Measurements from ENCODE around the gene RAB3IL1. TPM values are rescaled to one million over a fixed set of nuclear protein-coding genes. Genes with fewer than 3 reads are reported as not detected.

RAB3IL1 gene
- polyA plus RNA-seq, 4 donors = 0.45 to 29.9 (median 7.2) TPM

DNA sequence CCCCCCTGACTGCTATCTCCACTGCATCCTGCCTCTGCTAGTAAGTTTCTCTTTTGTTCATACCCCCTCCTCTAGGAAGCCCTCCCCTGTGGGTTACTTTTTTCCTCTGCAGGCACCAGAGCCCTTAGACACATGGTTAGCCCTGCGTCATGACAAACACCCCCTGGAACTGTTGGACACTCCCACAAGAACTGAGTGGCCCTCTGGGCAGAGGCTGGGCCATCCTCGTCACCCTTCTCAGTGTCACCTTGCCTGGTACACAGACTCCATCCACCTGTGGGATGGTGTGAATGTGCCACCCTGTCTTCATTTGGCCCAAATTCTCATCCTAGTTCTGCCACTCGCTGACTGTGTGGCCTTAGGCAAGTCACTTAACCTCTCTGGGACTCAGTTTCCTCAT is 4.1 kb upstream of the RAB3IL1 start:
- peaks cover 0 to 23% (median 0%) of the 10 kb centered on the region in 3 donors for H3K27me3 ChIP-seq (ENCODE audit: control insufficient read depth in 3 of 3, insufficient read depth in 3 of 3, low read length in 3 of 3)
- DNase-seq (no peak), FAIRE-seq (no peak)
- H3K9me3 ChIP-seq (ENCODE audit: control insufficient read depth in 2 of 2, insufficient read depth in 1 of 2, low read depth in 1 of 2, low read length in 1 of 2) = no peaks in the 10 kb centered on the region
- H3K36me3 ChIP-seq (ENCODE audit: control insufficient read depth in 3 of 3, insufficient read depth in 2 of 3, low read depth in 1 of 3, low read length in 3 of 3) = no peaks in the 10 kb centered on the region
- 75 to 85% (median 85%) methylated on average over 3 of the region's 3 CpGs for WGBS, 3 donors
- H3K4me3 ChIP-seq (ENCODE audit: low read depth in 1 of 3, low read length in 3 of 3) = no peak overlapping the region
- H3K4me1 ChIP-seq (ENCODE audit: control insufficient read depth in 3 of 3, insufficient read depth in 2 of 3, low read depth in 1 of 3, low read length in 2 of 3) = peaks cover 0 to 62% (median 0%) of the 10 kb centered on the region in 3 donors
- no peak overlapping the region for H3K27ac ChIP-seq (ENCODE audit: low read depth in 1 of 3, low read length in 2 of 3)

DNA sequence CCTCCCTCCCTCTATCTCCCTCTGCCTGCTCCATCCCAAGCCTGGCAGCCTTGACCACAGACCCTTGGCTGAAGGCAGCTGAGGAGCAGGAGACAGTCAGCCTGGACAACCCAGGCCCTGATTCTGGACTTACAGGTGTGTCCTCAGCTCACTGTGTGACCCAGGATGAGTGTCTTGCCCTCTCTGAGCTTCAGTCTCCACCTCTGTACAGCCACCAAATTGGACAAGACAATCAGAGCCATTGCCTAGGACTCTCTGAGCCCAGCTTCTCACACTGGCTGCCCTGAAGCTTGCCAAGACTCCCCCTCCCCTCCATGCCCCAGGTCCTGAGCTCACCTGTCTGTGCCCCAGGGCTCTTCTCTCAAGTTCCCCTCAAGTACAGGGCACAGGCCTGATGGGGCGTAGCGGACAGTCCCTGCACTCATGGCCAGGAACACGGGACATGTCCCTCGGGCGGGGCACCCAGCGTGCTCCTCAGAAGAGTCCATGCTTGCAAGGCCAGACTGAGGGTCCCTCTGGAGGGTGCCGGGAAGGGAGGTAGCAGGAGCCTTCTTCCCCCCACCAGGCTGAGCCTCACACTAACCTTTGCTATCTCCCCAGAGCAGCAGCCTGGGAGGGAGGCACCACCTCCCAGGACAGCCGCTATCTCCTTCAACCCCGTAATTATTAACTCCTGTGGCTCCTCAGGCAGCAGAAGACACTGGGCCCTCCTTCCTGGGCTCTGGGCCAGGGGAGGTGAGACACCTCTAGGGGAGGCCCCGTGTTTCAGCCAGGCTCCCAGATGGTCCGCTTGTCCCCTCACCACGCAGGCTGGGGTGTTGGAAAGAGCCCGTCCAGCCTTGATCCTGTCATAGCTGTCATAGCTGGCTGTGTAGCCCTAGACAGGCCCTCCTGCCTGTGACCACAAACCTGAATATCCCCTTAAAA is 2.6 kb upstream of the RAB3IL1 start:
- Histone ChIP-seq H3K36me3 (ENCODE audit: control insufficient read depth in 3 of 3, insufficient read depth in 2 of 3, low read depth in 1 of 3, low read length in 3 of 3) (no peaks in the 10 kb centered on the region), H3K4me3 (ENCODE audit: low read depth in 1 of 3, low read length in 3 of 3) (peak overlapping the region in 1 of 3 donors; percentile 55), H3K27ac (ENCODE audit: low read depth in 1 of 3, low read length in 2 of 3) (peak overlapping the region in 2 of 3 donors; percentile 33 to 62), H3K9me3 (ENCODE audit: control insufficient read depth in 2 of 2, insufficient read depth in 1 of 2, low read depth in 1 of 2, low read length in 1 of 2) (no peaks in the 10 kb centered on the region), H3K27me3 (ENCODE audit: control insufficient read depth in 3 of 3, insufficient read depth in 3 of 3, low read length in 3 of 3) (peaks cover 0 to 26% (median 0%) of the 10 kb centered on the region in 3 donors), H3K4me1 (ENCODE audit: control insufficient read depth in 3 of 3, insufficient read depth in 2 of 3, low read depth in 1 of 3, low read length in 2 of 3) (peaks cover 0 to 62% (median 0%) of the 10 kb centered on the region in 3 donors)
- peak; percentile 22 to 88 for DNase-seq
- 23 to 64% (median 42%) methylated on average over 12 to 13 of the region's 13 CpGs for WGBS, 3 donors
- FAIRE-seq = no peak

DNA sequence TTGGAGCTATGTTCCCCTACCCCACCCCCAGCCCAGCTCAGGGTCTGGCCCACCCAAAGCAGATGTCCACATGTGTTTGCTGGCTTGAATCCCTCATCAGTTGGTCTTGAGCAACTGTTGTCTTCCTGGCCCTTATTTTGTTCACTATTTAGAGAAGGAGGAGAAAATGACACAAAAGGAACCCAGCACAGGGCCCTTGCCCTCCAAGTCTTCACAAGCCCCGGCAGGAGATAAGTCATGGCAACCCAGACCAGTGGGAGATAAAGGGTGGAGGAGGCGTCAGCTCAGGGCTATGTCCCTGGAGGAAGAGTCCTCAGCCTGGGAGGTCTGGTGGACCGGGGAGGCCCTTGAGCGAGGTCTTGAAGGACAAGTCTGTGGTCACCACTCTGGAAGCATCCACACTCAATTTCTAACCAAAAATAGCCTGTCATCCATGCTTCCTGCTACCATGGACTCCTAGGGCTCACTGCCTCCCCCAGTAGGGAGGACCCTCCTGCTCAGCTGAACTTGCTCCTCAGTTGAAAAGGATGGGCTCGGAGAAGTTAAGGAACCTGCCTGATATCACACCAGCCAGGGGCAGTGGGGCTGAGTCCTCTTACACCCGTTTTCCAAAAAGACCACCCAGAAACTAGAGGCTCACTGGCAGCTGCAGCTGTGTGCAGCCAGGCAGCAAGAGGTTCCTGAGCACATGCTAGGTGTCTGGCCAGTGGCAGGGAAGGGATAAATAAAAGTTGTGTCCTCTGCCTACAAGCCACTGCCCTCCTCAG is 1.8 kb upstream of the RAB3IL1 start:
- DNase-seq (no peak), FAIRE-seq (no peak)
- H3K4me1 ChIP-seq (ENCODE audit: control insufficient read depth in 3 of 3, insufficient read depth in 2 of 3, low read depth in 1 of 3, low read length in 2 of 3) = peaks cover 0 to 58% (median 0%) of the 10 kb centered on the region in 3 donors
- peak overlapping the region in 1 of 3 donors; percentile 55 for H3K4me3 ChIP-seq (ENCODE audit: low read depth in 1 of 3, low read length in 3 of 3)
- H3K27ac ChIP-seq (ENCODE audit: low read depth in 1 of 3, low read length in 2 of 3) = peak overlapping the region in 1 of 3 donors; percentile 33
- no peaks in the 10 kb centered on the region for H3K36me3 ChIP-seq (ENCODE audit: control insufficient read depth in 3 of 3, insufficient read depth in 2 of 3, low read depth in 1 of 3, low read length in 3 of 3)
- no peaks in the 10 kb centered on the region for H3K9me3 ChIP-seq (ENCODE audit: control insufficient read depth in 2 of 2, insufficient read depth in 1 of 2, low read depth in 1 of 2, low read length in 1 of 2)
- peaks cover 0 to 26% (median 0%) of the 10 kb centered on the region in 3 donors for H3K27me3 ChIP-seq (ENCODE audit: control insufficient read depth in 3 of 3, insufficient read depth in 3 of 3, low read length in 3 of 3)
- 66 to 75% (median 70%) methylated on average over 6 of the region's 6 CpGs for WGBS, 3 donors

DNA sequence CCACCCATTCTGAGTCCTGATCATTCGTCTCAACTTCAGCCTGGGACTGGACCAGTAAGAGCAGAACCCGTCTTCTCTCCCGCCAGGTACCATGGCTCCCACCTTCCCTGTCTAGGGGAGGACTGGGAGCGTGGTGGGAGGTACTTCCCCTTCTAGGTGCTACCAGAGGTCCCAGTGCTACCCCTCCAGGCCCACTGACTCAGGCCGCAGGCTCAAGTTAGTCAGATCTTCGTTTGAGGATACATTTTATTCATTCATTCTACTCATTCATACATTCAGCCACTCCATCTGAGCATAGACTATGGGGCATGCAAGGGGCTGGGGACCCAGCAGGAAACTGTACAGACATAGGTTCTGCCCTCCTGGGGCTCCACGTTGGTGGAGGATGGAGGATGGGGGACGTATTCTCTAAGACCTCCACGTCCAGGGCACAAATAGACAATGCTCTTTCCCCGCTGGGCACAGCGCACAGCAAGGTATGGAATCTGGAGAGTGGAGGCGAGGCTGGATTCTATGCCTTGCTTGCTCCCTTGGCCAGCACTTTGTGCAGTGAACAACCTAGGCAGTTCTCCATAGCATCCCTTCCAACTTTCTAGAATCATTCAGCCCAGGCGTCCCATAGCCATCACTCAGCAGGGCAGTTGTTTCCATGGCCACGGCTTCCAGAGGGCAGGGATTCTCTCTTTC is 1.0 kb upstream of the RAB3IL1 start:
- Histone ChIP-seq H3K27ac (ENCODE audit: low read depth in 1 of 3, low read length in 2 of 3) (peak overlapping the region in 1 of 3 donors; percentile 65), H3K27me3 (ENCODE audit: control insufficient read depth in 3 of 3, insufficient read depth in 3 of 3, low read length in 3 of 3) (peaks cover 0 to 26% (median 0%) of the 10 kb centered on the region in 3 donors), H3K4me3 (ENCODE audit: low read depth in 1 of 3, low read length in 3 of 3) (peak overlapping the region in 1 of 3 donors; percentile 55), H3K4me1 (ENCODE audit: control insufficient read depth in 3 of 3, insufficient read depth in 2 of 3, low read depth in 1 of 3, low read length in 2 of 3) (peaks cover 0 to 51% (median 0%) of the 10 kb centered on the region in 3 donors), H3K9me3 (ENCODE audit: control insufficient read depth in 2 of 2, insufficient read depth in 1 of 2, low read depth in 1 of 2, low read length in 1 of 2) (no peaks in the 10 kb centered on the region), H3K36me3 (ENCODE audit: control insufficient read depth in 3 of 3, insufficient read depth in 2 of 3, low read depth in 1 of 3, low read length in 3 of 3) (peaks cover 0 to under 1% (median 0%) of the 10 kb centered on the region in 3 donors)
- FAIRE-seq (no peak), DNase-seq (no peak)
- WGBS, 3 donors = 72 to 79% (median 76%) methylated on average over 14 of the region's 14 CpGs

DNA sequence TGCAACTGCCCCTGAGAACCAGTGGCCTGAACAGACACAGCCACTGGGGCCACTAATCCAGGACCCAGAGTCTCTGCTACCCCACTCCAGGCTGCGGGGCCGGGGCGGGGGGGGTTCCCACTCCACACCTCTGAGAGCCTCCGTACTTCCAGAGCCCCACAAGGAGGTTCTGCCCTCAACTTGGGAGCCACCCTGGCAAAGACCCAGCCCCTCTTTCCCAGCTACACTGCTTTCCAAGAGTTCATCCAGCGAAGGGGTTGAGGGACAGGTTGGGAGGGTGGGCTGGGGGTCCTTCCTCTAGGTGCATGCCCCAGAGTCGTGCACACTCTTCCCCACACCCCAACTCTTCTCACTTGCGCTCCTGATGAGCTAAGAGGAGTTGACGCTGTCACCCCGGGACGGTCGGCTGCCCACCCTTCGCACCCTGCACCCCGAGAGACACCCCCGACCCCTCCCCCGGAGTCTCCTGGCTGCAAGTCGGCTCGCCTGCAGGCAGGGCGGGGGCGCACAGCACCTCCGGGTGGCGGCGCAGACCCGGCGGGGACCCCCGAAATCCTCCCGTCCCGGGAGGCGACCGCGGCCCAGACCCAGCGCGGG is 531 bp downstream of the RAB3IL1 start:
- DNase-seq = no peak

DNA sequence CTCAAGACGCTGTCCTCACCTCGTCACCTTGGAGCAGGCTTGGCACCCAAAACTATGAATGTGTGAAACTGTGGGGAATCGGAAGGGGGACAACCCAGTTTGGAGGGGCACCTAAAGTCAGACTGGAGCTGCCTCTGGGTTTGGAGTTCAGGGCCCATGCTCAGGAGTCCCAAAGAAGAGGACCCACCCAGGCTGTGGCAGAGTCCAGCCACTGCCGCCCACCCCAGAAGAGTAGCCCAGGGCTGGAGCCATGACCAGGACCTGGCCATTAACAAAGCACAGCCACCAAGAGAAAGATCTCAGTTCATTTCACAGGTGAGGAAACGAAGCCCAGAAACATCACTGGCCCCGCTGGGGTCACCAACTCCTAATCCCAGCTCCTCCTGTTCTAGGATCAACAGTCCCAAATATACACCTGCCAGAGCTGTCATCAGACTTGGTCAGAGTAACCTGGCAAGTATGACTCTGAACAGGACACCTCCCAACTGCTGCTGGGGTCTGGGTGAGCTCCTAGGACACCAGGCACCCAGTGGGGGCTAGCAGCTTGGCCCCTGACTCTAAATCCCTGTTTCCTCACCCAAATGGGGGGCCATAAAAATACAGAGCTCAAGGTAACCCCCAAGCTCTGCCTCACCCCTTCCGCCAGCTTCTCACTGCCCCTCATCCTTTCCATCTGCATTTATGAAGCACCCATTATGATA is 2.7 kb downstream of the RAB3IL1 start:
- Histone ChIP-seq H3K27ac (ENCODE audit: low read depth in 1 of 3, low read length in 2 of 3) (no peak overlapping the region), H3K4me3 (ENCODE audit: low read depth in 1 of 3, low read length in 3 of 3) (no peak overlapping the region), H3K36me3 (ENCODE audit: control insufficient read depth in 3 of 3, insufficient read depth in 2 of 3, low read depth in 1 of 3, low read length in 3 of 3) (peaks cover 0 to 16% (median 0%) of the 10 kb centered on the region in 3 donors), H3K4me1 (ENCODE audit: control insufficient read depth in 3 of 3, insufficient read depth in 2 of 3, low read depth in 1 of 3, low read length in 2 of 3) (peaks cover 0 to 21% (median 0%) of the 10 kb centered on the region in 3 donors), H3K27me3 (ENCODE audit: control insufficient read depth in 3 of 3, insufficient read depth in 3 of 3, low read length in 3 of 3) (peaks cover 0 to 26% (median 0%) of the 10 kb centered on the region in 3 donors), H3K9me3 (ENCODE audit: control insufficient read depth in 2 of 2, insufficient read depth in 1 of 2, low read depth in 1 of 2, low read length in 1 of 2) (no peaks in the 10 kb centered on the region)
- FAIRE-seq = no peak
- WGBS, 3 donors = 79 to 84% (median 83%) methylated on average over 7 of the region's 7 CpGs
- no peak for DNase-seq

More for the DNA sequence above, 531 bp downstream of the RAB3IL1 start:
- Histone ChIP-seq H3K36me3 (ENCODE audit: control insufficient read depth in 3 of 3, insufficient read depth in 2 of 3, low read depth in 1 of 3, low read length in 3 of 3) (peaks cover 0 to 8% (median 0%) of the 10 kb centered on the region in 3 donors), H3K27ac (ENCODE audit: low read depth in 1 of 3, low read length in 2 of 3) (no peak overlapping the region), H3K4me1 (ENCODE audit: control insufficient read depth in 3 of 3, insufficient read depth in 2 of 3, low read depth in 1 of 3, low read length in 2 of 3) (peaks cover 0 to 39% (median 0%) of the 10 kb centered on the region in 3 donors), H3K9me3 (ENCODE audit: control insufficient read depth in 2 of 2, insufficient read depth in 1 of 2, low read depth in 1 of 2, low read length in 1 of 2) (no peaks in the 10 kb centered on the region), H3K27me3 (ENCODE audit: control insufficient read depth in 3 of 3, insufficient read depth in 3 of 3, low read length in 3 of 3) (peaks cover 0 to 26% (median 0%) of the 10 kb centered on the region in 3 donors), H3K4me3 (ENCODE audit: low read depth in 1 of 3, low read length in 3 of 3) (peak overlapping the region in 2 of 3 donors; percentile 53 to 54)
- FAIRE-seq = no peak
- 7 to 10% (median 7%) methylated on average over 23 to 32 of the region's 32 CpGs for WGBS, 3 donors

DNA sequence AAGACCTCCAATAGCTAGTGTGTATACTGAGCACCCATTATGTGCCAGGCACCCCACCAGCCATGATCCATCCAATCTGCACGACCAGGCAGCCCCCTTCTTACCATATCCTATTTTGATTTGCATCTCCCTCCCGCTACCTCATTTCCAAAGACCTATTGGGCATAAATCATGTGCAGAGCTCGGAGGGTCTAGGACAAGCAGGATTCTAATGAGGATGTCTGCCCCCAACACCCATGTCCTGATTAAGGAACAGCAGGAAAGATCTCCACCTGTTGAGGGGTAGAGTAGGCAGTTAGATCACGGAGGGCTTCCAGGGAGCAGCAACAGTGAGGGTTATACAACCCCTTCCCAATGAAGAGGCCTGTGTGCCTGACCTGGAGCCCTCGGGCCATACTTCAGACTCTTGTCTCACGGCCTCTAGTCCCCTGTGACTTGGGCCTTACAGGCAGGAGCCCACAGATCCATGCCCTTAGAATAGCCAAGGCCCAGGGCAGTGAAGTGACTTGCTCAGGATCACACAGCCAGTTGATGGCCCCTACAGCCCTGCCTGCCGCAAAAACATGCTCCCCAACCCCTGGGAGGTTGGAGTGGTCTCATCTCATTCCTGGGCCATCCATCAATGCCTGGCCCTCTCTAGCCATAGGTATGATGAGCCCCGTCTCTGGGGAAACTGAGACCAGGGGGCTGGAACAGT is 3.5 kb downstream of the RAB3IL1 start:
- H3K27ac ChIP-seq (ENCODE audit: low read depth in 1 of 3, low read length in 2 of 3) = no peak overlapping the region
- DNase-seq = no peak
- FAIRE-seq = no peak
- peaks cover 0 to 20% (median 0%) of the 10 kb centered on the region in 3 donors for H3K27me3 ChIP-seq (ENCODE audit: control insufficient read depth in 3 of 3, insufficient read depth in 3 of 3, low read length in 3 of 3)
- 78 to 81% (median 81%) methylated on average over 8 of the region's 8 CpGs for WGBS, 3 donors
- no peak overlapping the region for H3K4me3 ChIP-seq (ENCODE audit: low read depth in 1 of 3, low read length in 3 of 3)
- H3K9me3 ChIP-seq (ENCODE audit: control insufficient read depth in 2 of 2, insufficient read depth in 1 of 2, low read depth in 1 of 2, low read length in 1 of 2) = no peaks in the 10 kb centered on the region
- H3K4me1 ChIP-seq (ENCODE audit: control insufficient read depth in 3 of 3, insufficient read depth in 2 of 3, low read depth in 1 of 3, low read length in 2 of 3) = peaks cover 0 to 20% (median 0%) of the 10 kb centered on the region in 3 donors
- H3K36me3 ChIP-seq (ENCODE audit: control insufficient read depth in 3 of 3, insufficient read depth in 2 of 3, low read depth in 1 of 3, low read length in 3 of 3) = peaks cover 0 to 16% (median 0%) of the 10 kb centered on the region in 3 donors
